ENCODE data around the gene PLD5. TPM values are rescaled to one million over a fixed set of nuclear protein-coding genes. Genes with fewer than 3 reads are reported as not detected.

Gene PLD5
- polyA plus RNA-seq, 3 donors = not detected

GRCh38 chr1:242456726-242457269, 67.7 kb downstream of the PLD5 start:
- intact Hi-C loops (cut with micrococcal nuclease) = no loop called here
- Histone ChIP-seq H3K79me2 (ENCODE audit: insufficient read depth, low read length) (no peaks in the 10 kb centered on the region), H3K4me2 (replicated peaks; ENCODE audit: extremely low read depth, low read length, poor library complexity, severe bottlenecking) (no peak overlapping the region), H3K27me3 (ENCODE audit: control insufficient read depth in 2 of 2, insufficient read depth in 2 of 2, low read length in 2 of 2) (peaks cover 0 to 2% of the 10 kb centered on the region in 2 donors), H3K36me3 (replicated peaks in 1 of 2; ENCODE audit: control insufficient read depth in 1 of 2, insufficient read depth in 2 of 2, low read length in 2 of 2) (no peaks in the 10 kb centered on the region), H4K20me1 (ENCODE audit: insufficient read depth, low read length) (no peaks in the 10 kb centered on the region), H3K9me3 (replicated peaks in 1 of 2; ENCODE audit: control insufficient read depth in 1 of 2, insufficient read depth in 1 of 2, low read length in 2 of 2) (no peaks in the 10 kb centered on the region), H3K27ac (ENCODE audit: low read depth in 1 of 2, low read length in 2 of 2) (no peak overlapping the region), H3K4me1 (ENCODE audit: control insufficient read depth in 1 of 2, insufficient read depth in 2 of 2, low read length in 2 of 2) (no peaks in the 10 kb centered on the region), H3K4me3 (replicated peaks in 1 of 3; ENCODE audit: low read depth in 2 of 3, low read length in 3 of 3) (no peak overlapping the region), H3K9ac (ENCODE audit: insufficient read depth, low read length, poor library complexity, severe bottlenecking) (no peak overlapping the region), H2AFZ (ENCODE audit: insufficient read depth, low read depth, low read length, poor library complexity, severe bottlenecking) (no peak overlapping the region)
- Mint-ChIP-seq H3K36me3 (no peaks in the 10 kb centered on the region), H3K27me3 (ENCODE audit: low read depth in 3 of 3) (peaks cover 2 to 10% (median 5%) of the 10 kb centered on the region in 3 donors), H3K4me3 (no peak overlapping the region), H3K4me1 (no peaks in the 10 kb centered on the region), H3K27ac (no peak overlapping the region), H3K9me3 (no peaks in the 10 kb centered on the region)
- TF ChIP-seq, protein P1, sequence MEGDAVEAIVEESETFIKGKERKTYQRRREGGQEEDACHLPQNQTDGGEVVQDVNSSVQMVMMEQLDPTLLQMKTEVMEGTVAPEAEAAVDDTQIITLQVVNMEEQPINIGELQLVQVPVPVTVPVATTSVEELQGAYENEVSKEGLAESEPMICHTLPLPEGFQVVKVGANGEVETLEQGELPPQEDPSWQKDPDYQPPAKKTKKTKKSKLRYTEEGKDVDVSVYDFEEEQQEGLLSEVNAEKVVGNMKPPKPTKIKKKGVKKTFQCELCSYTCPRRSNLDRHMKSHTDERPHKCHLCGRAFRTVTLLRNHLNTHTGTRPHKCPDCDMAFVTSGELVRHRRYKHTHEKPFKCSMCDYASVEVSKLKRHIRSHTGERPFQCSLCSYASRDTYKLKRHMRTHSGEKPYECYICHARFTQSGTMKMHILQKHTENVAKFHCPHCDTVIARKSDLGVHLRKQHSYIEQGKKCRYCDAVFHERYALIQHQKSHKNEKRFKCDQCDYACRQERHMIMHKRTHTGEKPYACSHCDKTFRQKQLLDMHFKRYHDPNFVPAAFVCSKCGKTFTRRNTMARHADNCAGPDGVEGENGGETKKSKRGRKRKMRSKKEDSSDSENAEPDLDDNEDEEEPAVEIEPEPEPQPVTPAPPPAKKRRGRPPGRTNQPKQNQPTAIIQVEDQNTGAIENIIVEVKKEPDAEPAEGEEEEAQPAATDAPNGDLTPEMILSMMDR (IDR thresholded peaks at IDR 0.05) = no peak
- WGBS (ENCODE audit: insufficient coverage) = 63% methylated on average over 2 of the region's 11 CpGs
- no peak for DNase-seq

DNA sequence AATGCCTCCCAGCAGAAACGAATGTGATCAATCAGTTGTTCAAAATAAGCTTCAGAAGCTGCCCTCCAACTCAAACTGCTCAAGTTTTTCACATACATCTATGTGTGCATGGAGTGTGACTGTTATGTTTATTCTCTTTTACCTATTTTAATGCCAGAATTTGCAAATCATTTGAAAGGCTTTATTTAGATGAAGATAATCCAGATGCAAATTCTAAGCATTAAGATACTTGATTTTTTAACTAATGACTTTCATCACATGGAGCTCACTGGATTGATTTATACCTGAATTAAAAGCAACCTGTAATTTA, 69.5 kb downstream of the PLD5 start:
- Histone ChIP-seq H3K4me2 (replicated peaks; ENCODE audit: extremely low read depth, low read length, poor library complexity, severe bottlenecking) (no peak overlapping the region), H3K4me3 (replicated peaks in 1 of 3; ENCODE audit: low read depth in 2 of 3, low read length in 3 of 3) (no peak overlapping the region), H3K9ac (ENCODE audit: insufficient read depth, low read length, poor library complexity, severe bottlenecking) (no peak overlapping the region), H4K20me1 (ENCODE audit: insufficient read depth, low read length) (no peaks in the 10 kb centered on the region), H3K27ac (ENCODE audit: low read depth in 1 of 2, low read length in 2 of 2) (no peak overlapping the region), H2AFZ (ENCODE audit: insufficient read depth, low read depth, low read length, poor library complexity, severe bottlenecking) (no peak overlapping the region), H3K79me2 (ENCODE audit: insufficient read depth, low read length) (no peaks in the 10 kb centered on the region), H3K4me1 (ENCODE audit: control insufficient read depth in 1 of 2, insufficient read depth in 2 of 2, low read length in 2 of 2) (no peaks in the 10 kb centered on the region), H3K9me3 (replicated peaks in 1 of 2; ENCODE audit: control insufficient read depth in 1 of 2, insufficient read depth in 1 of 2, low read length in 2 of 2) (no peaks in the 10 kb centered on the region), H3K27me3 (ENCODE audit: control insufficient read depth in 2 of 2, insufficient read depth in 2 of 2, low read length in 2 of 2) (peaks cover 0 to 2% of the 10 kb centered on the region in 2 donors), H3K36me3 (replicated peaks in 1 of 2; ENCODE audit: control insufficient read depth in 1 of 2, insufficient read depth in 2 of 2, low read length in 2 of 2) (no peaks in the 10 kb centered on the region)
- no CpG with 5 or more reads among the region's 1 CpG for WGBS (ENCODE audit: insufficient coverage)
- peaks cover 2 to 11% (median 5%) of the 10 kb centered on the region in 3 donors for H3K27me3 Mint-ChIP-seq (ENCODE audit: low read depth in 3 of 3)
- H3K27ac Mint-ChIP-seq = no peak overlapping the region
- no peak for DNase-seq
- intact Hi-C loops (cut with micrococcal nuclease) = no loop called here
- TF ChIP-seq, protein P1 (IDR thresholded peaks at IDR 0.05) = peak; percentile 32
- H3K4me3 Mint-ChIP-seq = no peak overlapping the region
- H3K9me3 Mint-ChIP-seq = no peaks in the 10 kb centered on the region
- H3K36me3 Mint-ChIP-seq = no peaks in the 10 kb centered on the region
- no peaks in the 10 kb centered on the region for H3K4me1 Mint-ChIP-seq
